ENCODE results near the gene PCBP3. TPM values are rescaled to one million over a fixed set of nuclear protein-coding genes. Genes with fewer than 3 reads are reported as not detected.
"Not testable (repeated sequence)": the region's sequence is repeated elsewhere in the genome, so short reads cannot be mapped to it uniquely, and the experiment has no call there.

The PCBP3 gene
- total RNA-seq, 1 donor from 2014 or later = 5.5 TPM

DNA sequence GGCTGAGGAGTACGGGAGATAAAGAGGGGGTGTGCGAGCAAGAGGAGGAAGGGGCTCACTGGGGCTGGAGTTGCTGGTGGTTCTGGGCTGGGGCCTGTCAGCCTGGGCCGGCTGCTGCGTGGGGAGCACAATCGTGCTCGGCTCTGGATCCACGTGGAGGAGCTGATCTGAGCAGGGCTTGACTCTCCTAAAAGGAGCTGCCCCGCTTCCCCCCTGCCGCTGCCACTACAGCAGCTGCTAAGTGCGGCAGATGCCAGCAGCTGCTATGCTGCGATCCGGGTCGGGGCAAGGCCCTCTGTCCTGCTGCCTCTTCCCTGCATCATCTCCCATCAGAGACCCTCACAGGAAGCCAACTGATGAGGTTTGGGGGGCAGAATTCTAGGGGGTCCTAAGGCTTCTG is 165.9 kb downstream of the PCBP3 start:
- peak; percentile 68 for DNase-seq

DNA sequence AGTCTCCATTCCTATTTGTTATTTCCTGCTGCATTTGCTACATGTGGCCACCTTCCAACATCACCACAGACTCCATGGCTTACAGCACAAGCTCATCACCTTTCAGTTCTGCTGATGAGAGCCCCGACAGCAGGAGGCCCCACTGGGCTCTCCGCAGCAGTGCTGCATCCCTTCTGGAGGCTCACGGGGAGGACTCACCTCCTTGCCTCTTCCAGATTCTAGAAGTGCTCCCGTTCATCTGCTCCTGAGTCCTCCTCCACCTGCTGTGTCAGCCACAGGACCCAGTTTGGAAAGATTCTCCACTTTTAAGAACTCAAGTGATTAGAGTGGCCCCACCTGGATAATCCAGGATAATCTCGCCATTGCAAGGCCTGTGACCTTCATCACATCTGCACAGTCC is 167.6 kb downstream of the PCBP3 start:
- no peak for DNase-seq

- not testable (repeated sequence) for DNase-seq
Observed at GRCh38 chr21:45814210-45814940, 170.8 kb downstream of the PCBP3 start.

DNA sequence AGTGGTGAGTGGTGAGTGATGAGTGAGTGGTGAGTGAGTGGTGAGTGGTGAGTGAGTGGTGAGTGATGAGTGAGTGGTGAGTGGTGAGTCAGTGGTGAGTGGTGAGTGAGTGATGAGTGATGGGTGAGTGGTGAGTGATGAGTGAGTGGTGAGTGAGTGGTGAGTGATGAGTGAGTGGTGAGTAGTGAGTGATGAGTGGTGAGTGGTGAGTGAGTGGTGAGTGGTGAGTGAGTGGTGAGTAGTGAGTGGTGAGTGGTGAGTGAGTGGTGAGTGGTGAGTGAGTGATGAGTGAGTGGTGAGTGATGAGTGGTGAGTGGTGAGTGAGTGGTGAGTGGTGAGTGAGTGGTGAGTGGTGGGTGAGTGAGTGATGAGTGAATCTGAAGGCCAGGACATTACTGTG is 172.3 kb downstream of the PCBP3 start:
- not testable (repeated sequence) for DNase-seq

DNA sequence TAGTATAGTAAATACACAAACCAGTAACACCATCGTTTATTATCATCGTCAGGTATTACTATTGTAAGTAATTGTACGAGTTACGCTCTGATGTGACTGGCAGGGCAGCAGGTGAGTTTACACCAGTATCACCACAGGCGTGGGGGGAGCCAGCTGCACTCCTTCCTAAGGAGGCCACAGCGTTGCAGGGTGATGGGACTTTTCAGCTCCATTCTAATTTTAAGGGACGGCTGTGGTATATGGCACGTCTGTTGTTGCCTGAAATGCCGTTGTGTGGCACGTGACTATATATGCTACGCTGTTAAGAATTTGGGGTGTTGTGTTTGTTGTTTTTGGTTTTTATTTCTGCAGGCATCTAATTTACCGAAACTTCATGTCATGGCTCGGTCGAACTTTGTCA is 173.3 kb downstream of the PCBP3 start:
- no peak for DNase-seq

DNA sequence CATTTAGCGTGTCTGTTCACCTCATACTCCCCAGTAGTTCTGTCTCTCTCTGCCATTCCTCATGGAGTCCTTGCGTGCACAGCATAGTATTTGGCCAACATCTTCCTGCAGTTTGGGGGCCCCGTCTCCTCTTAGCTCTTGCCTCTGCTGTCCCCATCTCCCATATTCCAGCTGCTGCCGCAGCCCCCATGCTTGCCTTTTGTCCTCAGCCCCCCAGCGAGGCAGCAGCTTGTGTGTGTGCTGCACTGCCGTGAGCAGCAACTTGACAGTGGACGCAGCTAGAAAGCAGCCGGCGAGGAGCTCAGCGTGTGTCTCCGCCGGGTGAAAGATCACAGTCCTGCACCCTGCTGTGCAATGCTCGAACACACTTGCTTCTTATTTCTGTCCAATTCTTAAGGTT is 173.8 kb downstream of the PCBP3 start:
- no peak for DNase-seq

- DNase-seq = no peak
Observed at GRCh38 chr21:45818276-45818903, 174.9 kb downstream of the PCBP3 start.

GRCh38 chr21:45818904-45819285 is 175.4 kb downstream of the PCBP3 start:
- DNase-seq = peak; percentile 37

- peak; percentile 35 for DNase-seq
Observed at GRCh38 chr21:45819478-45820170, 176.1 kb downstream of the PCBP3 start.

- DNase-seq = peak; percentile 96
Observed at GRCh38 chr21:45820171-45821091, 176.9 kb downstream of the PCBP3 start.

DNA sequence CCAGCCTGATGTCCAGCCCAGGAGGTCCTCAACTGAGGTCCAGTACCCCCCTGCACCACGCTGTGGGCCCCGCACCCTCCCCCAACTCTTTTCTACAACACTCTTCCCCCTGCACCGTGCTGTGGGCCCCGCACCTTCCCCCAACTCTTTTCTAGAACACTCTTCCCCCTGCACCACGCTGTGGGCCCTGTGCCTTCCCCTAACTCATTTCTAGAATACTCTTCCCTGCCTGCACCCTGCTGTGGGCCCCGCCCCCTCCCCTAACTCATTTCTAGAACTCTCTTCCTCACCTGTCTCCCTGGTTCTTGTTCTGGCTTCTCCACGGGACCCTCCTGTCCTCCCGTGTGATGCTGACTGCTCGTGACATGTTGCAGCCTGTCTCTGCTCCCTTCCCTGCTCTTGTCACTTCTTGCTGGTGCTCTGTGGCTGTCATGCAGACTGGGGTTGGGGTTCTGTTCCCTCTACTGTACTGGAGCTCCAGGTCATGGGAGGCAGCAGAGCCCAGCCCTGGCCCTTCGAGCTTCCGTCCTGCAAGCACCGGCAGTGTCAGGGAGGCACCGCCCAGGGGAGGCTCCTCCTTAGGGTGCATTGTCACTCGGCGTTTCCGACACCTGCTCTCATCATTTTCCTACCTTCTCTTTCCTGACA is 177.9 kb downstream of the PCBP3 start:
- DNase-seq = no peak

DNA sequence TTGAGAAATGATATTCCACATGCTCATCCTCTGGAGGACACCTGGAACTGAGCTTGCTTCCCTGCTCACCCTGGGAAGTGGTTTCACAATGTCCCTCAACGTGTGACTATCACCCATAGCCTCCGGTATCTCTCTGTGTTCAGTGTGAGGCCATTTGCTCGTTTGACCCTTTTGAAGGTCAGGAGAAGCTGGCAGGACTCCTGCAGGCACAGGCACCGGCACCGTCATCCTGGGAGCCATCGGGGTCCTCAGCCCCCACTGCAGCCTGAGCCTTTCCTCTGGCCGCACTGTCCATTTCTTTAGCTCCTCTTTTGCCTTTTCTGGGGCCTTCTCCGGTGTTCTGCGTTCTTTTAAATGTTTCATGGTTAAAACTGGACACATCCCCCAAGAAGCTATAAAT is 178.5 kb downstream of the PCBP3 start:
- DNase-seq = no peak

GRCh38 chr21:45822429-45823099 is 179.0 kb downstream of the PCBP3 start:
- no peak for DNase-seq

- no peak for DNase-seq
Observed at GRCh38 chr21:45823100-45823681, 179.7 kb downstream of the PCBP3 start.

DNA sequence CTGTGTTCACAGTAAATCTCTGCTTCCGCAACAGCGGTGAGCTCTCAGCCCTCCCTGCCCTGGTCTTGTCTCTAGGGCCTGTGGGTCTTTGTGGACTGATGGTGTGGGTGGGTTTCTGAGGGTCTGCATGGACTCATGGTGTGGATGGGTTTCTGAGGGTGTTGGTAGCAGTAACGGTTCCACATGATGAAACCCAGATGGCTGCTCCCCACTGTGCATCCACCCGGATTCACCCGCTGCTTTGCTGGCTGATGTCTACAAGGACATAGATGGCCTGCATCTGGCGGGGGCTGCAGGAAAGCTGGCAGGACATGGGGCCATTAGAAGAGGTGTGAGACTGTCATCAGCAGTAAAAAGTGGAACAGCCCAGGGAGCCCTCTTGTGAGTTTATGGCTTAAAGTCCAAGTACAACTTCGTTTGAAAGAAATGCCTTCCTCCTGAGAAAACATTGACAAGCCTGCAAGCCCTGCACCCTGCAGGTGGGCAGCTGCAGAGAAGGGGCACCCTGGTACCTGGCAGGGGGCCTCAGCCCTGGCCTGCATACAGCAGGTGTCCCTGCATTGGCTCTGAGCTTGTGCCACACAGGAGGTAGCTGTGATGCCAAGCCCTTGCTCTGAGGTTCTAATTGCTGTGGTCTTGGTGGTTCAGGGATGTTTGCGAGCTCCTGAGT is 181.2 kb downstream of the PCBP3 start:
- no peak for DNase-seq

DNA sequence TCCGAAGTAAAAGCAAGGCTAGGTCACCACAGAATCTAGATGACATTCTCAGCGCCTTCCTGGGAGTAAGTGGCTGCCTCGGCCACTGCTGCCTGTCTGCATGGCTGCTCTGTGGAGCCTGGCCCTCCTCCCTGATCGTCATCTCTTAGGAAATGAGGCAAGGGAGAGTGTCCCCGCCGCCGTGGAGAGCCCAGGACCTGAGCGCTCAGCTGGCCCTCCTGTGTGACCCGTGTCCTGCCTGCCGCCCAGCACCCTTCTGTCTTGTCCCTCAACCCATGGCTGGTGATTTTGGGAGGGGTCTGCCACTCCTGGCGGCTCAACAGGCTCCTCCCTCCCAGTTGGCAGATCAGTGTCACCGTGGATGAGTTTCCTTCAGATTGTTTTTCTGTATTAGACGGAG is 181.7 kb downstream of the PCBP3 start:
- DNase-seq = no peak

DNA sequence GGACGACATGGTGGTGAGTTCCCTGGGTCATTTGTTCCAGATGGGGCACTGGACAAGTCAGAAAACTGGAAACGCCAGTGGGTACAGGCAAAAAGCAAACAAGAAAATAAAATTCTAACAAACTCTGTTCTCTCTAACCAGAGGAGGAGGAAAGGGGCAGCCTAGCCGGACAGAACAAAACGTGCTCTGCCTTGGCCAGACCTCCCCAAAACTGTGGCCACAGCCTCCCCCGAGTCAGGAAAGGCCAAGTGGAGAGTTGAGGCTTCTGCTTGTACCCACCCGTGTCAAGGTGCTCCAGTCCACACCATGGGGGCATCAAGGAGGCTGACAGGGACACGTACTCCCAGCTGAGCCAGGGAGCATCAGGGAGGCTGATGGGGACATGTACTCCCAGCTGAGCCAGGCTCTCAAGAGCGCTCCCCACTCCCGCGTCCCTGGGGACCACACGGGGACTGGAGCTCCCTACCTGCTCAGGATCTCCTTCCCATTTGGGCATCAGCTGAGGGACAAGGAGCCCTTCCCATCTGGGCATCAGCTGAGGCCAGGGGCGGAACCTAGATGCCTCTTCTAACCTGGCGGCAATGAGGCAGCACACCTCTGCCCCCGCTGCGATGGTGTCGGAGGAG is 183.3 kb downstream of the PCBP3 start:
- no peak for DNase-seq

DNA sequence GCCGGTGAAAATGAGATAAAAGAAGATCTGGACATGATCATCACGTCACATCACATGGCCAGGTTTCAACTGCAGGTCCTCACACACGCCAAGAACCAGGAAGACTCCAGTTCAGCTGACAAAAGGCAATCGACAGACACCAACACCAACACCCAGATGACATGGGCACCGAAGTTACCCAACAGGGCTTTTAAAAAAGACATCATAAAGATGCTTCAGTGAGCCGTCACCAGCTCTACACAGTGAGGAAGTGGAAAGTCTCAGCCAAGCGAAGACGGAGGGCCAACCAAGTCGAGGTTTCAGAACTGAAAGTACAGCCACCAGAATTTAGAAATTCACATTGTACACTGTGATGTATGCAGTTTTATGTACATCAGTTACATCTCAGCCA is 183.8 kb downstream of the PCBP3 start:
- DNase-seq = no peak

DNA sequence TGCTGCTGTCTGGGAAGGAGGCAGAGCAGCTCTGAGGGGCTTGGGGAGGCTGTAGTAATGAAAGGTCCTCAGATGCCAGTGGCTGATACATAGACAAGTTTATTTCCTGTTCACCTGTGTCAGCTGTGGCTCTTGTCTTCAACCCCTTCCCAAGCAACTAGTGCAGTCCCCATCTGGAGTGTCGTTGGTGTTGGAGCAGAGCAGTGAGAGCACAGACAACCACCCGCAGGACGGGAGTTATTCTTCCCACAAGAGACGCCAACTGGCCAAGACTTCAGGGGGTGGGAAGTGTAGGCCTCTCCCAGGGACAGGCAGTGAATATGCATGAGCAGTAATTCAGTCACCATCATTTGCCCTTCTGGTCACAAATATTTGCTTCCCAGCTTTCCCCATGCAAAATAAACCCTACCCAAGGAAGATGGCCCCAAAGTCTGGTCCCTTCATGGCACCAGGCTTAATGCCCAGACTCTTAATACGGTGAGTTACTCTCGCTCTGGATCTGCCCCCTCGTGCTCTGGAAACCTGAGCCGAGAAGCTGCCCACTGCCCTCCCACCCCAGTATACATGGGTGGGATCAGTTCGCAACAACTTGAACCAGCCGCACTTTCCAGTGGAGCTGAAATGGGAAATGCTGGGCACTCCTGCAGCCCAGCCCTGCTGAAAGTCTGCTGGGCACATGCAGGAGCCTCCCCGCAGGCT is 184.5 kb downstream of the PCBP3 start:
- DNase-seq = no peak
